ENCODE results near the gene P2RY13.

- TF ChIP-seq POLR2A (IDR thresholded peaks at IDR 0.05; ENCODE audit: low read length) = no peak
- TF ChIP-seq GATA1 (IDR thresholded peaks at IDR 0.05; ENCODE audit: low read depth, low read length) = no peak
Observed at GRCh38 chr3:151318991-151319390, 10.4 kb downstream of the P2RY13 start.

Data from erythroblast (primary cell).